Measurements from ENCODE around the gene APOBEC3A.
"Not testable (repeated sequence)": the region's sequence is repeated elsewhere in the genome, so short reads cannot be mapped to it uniquely, and the experiment has no call there.

APOBEC3A gene

GRCh38 chr22:38943882-38944281 lies 13.5 kb upstream of the APOBEC3A start:
- no peak for DNase-seq

GRCh38 chr22:38944653-38945052 lies 12.8 kb upstream of the APOBEC3A start:
- no peak for DNase-seq

DNA sequence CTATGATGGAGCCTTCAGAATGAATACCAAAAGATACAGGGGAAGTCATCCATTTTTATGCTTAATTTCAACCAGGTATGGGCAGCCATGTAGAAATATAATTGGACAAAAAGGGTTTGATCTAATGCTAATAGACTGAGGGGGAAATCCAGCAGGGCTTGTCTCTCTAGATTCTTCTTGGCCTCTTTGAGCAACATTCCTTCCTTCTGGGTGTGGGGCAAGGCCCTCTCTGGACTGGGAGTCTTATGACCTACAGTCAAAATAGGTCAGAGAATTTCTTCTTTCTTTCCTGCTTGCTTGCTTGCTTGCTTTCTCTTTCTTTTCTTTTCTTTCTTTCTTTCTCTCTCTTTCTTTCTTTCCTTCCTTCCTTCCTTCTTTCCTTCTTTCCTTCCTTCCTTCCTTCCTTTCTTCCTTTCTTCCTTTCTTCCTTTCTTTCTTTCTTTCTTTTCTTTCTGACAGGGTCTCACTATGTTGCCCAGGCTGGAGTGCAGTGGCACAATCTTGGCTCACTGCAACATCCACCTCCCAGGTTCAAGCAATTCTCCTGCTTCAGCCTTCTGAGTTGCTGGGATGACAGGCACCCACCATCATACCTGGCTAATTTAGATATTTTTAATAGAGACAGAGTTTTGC lies 11.6 kb upstream of the APOBEC3A start:
- not testable (repeated sequence) for DNase-seq

- no peak for DNase-seq
These were observed 10.6 kb upstream of the APOBEC3A start for GRCh38 chr22:38946771-38947170.

DNA sequence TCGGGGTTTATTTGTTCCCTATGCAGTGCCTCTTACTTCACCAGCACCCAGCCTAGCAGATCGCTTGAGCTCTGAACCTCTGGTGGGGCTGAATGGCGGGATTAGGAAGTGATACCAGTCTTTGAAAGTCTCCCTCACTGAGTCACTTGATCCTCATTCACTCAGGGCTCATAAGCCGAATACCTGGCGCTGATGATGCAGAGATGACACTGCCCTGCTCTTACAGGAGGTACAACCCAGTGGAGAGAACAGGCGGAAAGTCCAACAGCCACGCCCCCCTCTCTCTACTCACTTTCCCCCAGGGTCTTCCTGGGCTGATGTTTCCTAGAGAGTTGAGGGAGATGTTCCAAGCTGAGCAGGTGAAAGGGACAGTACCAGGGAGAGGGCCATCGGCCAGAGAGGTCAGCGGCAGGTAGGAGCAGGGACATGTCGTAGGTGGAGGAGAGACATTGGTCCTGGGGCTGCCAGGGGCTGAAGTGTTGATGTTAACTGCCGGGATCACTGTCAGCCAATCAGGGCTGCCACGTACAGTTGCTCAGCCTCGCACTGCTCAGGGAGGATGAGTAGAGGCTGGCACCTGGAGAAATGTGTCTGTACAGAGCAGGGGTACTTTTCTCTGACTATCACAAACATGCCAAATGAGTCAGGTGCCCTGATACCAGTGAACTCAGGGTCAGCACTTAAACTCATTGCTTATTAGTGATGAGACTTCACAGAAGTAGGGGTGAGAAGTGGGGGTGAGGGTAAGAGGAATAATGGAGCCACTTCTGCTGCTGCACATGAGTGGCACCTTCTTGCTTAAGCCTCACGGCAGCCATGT lies 9.9 kb upstream of the APOBEC3A start:
- DNase-seq: no peak

DNA sequence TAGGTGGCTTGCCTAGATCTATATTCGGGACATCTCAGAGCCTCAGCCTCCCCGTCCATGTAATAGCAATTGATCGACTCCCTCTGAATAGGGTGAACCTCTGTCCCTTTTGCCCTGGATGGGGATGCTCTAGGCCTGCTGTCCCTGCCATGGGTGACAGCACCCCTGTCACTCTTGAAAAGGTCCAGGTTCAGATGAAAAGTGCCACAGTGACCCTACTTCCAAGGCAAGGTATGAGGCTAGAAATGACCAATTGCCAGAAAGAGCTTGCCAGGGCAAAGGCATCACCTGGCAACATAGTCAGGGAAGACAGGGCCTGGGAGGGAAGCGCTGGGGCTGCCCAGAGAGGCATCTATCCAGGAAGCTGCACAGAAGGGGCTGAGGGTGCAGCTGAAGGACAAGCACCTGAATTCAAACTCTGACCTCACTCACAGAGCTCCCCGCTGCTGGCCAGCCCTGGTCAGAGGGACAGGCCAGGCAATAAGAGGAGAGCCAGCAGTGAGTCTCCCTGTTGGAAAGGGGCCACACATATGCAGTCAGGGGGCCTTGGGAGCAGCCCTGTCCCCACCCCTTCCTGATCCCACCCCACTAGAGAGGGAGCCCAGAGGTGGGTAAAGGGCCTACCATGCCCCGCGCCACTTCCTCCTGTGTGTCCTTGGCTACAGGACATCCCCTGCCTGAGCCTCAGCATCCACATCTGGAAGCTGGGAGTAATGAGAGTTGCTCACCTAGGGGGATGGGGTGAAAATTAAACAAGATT lies 9.0 kb upstream of the APOBEC3A start:
- no peak for DNase-seq

DNA sequence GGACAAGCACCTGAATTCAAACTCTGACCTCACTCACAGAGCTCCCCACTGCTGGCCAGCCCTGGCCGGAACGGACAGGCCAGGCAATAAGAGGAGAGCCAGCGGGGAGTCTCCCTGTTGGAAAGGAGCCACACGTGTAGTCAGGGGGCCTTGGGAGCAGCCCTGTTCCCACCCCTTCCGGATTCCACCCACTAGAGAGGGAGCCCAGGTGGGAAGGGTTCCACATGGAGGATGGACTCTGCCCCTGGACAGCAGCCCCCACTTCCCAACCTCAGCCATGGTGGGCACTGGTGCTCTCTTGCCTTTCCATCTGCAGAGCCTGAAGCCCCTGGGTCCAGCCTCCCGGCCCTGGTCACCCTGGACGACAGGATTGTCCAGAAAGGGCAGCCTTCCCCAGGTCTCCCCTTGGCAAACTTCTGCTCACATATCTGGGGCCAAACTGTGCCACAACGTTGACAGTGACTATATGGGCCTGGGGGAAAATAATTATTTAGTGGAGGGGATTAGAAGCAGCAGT lies 7.5 kb upstream of the APOBEC3A start:
- DNase-seq: no peak

- no peak for DNase-seq
These were observed 6.7 kb upstream of the APOBEC3A start for GRCh38 chr22:38950527-38951295.

DNA sequence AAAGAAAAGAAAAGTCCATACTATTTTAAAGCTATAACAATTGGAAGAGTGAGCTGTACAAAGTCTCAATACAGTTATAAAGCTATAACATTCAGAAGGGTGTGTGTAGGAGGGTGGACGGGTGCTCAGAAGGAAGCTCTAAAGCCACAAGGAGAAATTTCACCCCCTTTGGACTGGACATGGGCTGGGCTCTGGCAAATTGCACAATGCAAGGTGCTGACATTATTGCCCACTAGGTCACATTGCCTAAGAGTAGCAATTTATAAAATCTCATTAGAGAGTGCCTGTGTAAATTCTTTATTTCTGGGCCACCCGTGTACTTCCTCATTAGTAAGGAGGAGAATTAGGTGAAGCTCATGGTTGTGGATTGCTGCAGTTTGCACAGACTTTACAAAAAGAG lies 5.7 kb upstream of the APOBEC3A start:
- no peak for DNase-seq

GRCh38 chr22:38952281-38952993 lies 5.0 kb upstream of the APOBEC3A start:
- no peak for DNase-seq

DNA sequence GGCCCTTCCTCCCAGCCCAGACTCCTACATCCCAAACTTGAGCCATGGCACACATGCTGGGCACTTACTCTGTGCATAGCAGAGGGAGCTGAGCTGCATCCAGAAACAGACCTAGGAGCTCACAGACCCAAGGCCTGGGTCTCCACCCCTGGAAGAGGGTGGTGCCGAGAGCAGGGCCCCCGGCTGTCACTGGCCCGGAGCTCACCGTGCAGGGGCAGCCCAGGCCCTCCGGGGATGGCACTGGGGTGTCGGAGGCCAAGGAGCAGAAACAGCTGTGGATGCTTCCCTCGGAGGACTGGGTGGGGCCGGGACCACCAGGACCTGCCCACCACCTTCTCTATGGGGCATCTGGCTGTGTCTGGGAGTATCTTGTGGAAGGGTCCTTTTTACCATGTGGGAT lies 4.3 kb upstream of the APOBEC3A start:
- DNase-seq: no peak

DNA sequence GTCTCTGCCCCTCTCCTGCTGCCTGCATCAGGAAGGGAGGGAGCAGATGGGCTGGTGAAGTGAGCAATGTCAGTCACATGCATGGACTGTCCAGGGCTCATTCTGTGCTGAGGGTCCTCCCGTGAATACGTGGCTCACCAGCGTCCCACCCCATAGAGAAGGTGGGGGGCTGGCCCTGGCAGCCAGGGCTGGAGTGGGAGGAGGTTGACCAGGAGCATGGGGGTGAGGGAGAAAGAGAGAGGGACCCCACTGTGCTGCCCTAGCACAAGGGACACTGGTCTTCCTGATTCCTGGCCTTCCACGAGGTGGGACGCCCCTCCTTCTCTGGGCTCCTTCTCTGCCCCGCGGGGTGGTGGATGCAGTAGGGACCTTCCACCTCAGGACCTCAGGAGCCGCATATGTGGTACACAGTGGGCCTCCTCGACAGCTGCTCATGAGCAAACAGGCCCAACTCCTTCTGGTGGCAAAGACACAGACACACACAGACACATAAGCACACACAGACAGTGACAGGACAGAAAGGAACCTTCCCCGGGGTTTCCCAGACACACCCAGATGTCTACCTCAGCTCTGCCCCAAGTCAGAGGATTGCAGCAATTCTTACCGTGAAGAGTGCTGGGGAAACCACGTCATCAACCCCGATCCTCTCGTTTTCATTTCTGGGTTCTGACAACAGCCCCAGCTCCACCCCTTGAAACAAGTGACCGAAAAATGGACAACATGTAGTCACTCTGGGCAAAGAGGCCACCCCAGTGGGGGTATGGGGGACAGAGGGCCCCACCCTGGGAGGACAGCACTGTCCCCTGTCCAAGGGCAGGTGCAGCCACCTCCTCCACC lies 3.6 kb upstream of the APOBEC3A start:
- no peak for DNase-seq

- no peak for DNase-seq
These were observed 2.9 kb upstream of the APOBEC3A start for GRCh38 chr22:38954414-38955043.

DNA sequence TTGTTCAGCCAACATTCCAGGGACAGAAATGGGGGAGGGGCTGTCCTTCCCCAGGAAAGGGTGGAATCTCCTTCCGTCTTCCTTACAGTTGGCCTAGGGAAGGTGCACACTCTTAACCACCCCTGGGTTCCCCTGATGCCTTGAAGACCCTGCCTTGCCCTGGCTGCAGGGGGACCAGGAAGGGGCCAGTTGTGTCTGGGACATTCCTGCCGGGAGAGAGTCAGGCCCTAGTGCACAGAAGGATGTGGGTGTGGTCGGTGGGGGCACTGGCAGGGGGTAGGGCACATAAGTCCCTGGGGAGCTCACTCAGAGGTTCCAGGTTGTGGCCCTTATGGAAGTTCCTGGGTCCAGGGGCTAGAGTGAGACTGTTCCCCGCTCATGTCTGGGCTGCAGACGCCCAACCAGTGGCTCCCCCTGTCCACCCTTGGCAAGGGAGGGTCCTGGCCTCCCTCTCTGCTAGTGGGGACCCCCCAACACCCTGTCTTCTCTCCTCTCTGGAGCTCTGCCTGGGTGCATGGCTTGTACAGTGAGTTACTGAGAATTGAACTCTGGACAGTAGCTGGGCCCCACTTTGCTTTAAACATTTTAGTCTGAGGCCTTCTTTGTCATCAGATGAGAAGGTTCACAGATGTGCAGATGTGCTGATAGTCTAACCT lies 2.0 kb upstream of the APOBEC3A start:
- DNase-seq: no peak

DNA sequence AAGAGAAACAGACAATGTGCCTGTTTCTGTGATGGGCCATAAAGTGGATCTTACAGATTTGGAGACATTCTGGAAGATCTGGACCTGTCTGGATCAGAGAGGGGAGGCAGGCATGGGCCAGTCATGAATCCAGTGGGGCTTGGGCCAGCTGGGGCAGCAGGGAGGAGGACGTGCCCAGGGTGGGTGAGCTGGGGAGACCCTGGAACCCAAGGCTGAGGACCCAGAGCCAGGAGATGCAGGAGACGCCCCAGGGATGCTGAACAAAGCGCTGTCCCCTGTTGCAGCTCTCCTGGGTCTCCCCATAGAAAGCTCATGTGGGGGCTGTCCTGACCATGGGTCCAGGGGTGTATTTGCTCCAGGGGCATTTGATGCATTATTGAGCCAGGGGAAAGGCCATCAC lies 1.5 kb upstream of the APOBEC3A start:
- no peak for DNase-seq

GRCh38 chr22:38956551-38956950 lies 858 bp upstream of the APOBEC3A start:
- no peak for DNase-seq

GRCh38 chr22:38957808-38958650 lies 620 bp downstream of the APOBEC3A start:
- no peak for DNase-seq

GRCh38 chr22:38958651-38958943 lies 1.2 kb downstream of the APOBEC3A start:
- DNase-seq: not testable (repeated sequence)

DNA sequence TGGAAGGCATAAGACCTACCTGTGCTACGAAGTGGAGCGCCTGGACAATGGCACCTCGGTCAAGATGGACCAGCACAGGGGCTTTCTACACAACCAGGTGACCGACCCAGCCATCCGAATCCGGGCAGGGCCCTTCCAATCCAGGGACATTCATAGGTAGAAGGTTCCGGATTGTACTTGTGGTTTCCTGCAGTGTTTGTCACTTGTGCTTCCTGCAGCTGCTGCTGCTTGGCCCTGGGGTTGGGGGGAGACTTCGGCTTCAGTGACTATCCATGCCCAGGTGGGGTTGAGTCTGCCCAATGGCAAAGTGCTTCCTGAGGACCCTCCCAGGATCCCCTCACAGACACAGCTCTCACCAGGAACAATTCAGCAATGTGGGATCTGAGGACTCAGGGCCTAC lies 2.2 kb downstream of the APOBEC3A start:
- DNase-seq: no peak
